GM10266 (cell line): ENCODE measurements around the gene ARAP1.

Experiments
- DNase-seq: peaks from one replicate; pipeline ENCODE4 v3.0.0; 2012; ENCODE audit errors: extremely low spot score
- CTCF ChIP-seq: IDR thresholded peaks from 2 replicates; pipeline ENCODE4 v1.5.1; 2012; ENCODE audit warnings: mild to moderate bottlenecking, low read depth; ENCODE audit not compliant: control insufficient read depth, insufficient read depth; ENCODE audit errors: missing control alignments

The ARAP1 gene

GRCh38 chr11:72704783-72705265 is 47.4 kb downstream of the ARAP1 start:
- no peak for DNase-seq
- no peak for TF ChIP-seq CTCF

- DNase-seq, result no peak
- TF ChIP-seq CTCF, result peak; percentile 4
These were observed 48.0 kb downstream of the ARAP1 start for GRCh38 chr11:72704028-72704782.

DNA sequence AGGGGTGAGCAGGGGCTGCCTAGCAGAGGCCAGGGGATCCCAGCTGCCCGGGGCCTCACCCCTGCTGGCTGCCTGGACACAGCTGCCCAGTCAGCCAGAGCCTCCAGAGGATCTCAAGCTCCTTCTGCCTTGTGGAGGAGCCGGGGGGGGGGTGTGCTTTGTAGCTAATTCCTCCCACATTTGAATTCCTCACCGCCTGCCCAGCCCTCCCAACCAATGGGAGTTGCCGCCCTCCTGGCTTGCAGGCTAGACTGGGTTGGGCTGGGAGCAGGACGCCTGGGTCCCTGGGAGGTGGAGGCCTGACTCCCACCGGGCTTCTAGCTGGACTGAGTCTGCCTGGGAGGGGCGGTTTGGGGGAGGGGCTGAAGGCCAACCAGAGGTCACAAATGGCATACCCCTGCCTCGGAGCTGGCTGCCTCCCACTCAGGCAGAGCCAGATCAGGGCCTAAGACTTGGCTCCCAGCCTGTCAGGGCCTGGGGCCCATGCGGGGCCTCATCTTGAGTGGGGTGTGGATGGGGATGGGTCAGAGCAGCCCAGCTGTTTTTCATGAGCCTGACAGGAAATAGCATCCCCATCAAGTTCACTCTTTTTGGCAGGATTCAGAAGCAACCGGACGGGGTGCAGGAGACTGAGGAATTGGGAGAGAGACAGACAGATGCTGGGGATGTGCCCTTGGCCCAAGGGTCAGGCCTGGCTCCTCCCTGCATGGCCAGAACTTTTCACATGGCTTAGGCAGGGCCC is 48.8 kb downstream of the ARAP1 start:
- DNase-seq, result no peak
- TF ChIP-seq CTCF, result no peak

DNA sequence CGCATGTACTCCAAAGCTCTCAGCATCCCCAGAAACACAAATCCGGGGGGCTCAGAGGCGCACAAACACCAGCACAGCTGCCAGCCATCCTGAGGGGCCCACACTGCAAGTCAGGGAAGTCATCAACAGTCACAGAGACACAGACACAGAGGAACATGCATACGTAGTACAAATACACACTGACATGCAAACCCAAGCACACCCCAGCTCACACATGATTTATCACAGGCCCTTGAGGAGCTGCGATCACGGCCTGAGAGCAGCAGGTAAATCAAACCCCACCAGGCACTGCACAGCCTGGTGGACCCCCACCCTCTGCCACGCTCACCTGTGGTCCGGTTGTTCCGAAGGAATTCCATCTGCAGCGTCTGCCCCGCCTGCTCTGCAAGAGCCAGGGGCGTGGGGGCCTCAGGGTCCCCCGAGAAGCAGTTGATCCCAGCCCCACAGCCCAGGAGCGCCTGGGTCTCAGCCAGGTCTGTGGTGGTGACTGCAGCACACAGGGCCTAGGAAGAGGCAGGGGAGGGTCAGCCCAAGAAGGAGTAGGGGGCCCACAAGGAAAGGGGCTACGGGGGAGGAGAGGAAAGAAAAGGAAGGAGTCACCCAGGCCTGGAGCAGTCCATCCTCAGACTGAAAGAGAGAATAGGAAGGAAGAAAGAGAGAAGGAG is 49.5 kb downstream of the ARAP1 start:
- no peak for DNase-seq
- no peak for TF ChIP-seq CTCF

DNA sequence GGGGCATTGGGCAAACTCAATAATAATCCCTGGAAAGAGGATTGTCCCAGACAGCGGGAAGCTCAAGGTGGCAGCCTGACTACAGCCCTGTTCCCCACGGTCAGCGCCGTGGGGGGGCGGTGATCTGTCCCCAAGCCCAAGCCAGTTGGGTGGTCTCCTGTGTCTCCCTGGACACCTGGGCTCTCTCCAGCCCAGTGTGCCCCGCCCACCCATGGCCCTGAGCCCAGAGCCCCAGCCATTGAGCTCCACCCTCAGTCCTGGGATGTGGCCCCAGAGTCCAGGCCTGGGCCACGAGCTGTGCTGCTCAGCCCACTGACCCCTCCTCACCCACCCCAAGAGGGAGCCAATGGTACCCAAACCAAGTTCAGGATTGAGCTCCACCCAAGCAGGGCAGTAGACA is 50.1 kb downstream of the ARAP1 start:
- TF ChIP-seq CTCF, result no peak
- DNase-seq, result no peak

DNA sequence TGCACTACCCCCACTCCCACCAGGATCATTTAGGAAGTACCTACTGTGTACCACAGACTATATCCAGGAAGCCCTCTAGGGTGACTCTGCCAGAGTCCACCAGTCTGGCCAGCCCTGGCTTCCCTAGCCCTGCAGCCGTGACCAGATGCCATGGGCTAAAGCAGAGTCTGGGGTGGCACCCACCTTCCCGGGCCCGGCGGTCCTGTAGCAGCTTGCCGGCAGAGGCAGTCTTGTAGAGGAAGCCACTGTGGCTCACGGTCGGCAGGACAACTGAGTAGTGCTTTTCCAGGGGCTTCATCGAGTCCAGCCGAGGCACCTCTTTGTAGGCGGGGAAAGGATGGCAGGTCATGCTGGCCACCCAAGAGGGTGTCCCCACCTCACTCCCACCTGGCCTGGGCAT is 50.7 kb downstream of the ARAP1 start:
- DNase-seq, result no peak
- TF ChIP-seq CTCF, result no peak
